ENCODE data around the gene DACT3. TPM values are rescaled to one million over a fixed set of nuclear protein-coding genes. Genes with fewer than 3 reads are reported as not detected.

The DACT3 gene
- total and polyA plus RNA-seq, 2 of the 13 experiments (the other 11 are each of a cell fraction or from before 2014, with no cell fraction given) = 0.04 TPM; not detected in 1

DNA sequence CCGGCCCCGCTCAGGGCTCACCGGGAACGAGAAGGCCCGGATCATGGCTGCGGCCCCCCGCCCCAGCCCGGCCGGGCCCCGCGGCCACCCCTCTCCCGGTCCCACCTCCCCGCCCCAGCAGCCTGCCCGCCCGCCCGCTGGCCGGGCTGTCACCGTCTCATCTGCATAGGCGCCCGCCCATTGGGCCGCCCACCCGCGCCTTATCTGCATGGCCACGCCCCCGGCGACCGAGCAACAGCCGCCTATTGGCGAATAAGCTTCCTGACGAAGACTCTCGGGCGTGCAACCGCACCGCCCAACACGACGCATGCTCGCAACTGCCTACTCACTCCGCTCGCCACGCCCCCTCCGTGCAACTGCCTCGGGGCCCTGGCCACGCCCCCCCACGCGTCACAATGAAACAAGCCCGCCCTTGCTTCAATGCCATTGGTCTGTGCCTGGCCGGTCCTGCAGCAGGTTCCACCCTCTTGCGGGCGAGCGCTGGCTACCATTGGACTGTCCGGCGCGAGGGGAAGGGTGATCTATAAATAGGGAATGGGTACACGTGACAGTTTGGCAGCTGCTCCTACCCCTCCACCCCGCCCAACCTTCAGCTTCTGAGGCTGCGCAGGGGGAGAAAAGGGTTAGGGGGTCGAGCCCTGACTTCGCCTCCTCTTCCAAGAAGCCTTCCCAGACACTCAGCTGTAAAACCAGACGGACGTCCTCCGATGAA is at the start of gene DACT3 (continued):
- TF ChIP-seq, protein P1, sequence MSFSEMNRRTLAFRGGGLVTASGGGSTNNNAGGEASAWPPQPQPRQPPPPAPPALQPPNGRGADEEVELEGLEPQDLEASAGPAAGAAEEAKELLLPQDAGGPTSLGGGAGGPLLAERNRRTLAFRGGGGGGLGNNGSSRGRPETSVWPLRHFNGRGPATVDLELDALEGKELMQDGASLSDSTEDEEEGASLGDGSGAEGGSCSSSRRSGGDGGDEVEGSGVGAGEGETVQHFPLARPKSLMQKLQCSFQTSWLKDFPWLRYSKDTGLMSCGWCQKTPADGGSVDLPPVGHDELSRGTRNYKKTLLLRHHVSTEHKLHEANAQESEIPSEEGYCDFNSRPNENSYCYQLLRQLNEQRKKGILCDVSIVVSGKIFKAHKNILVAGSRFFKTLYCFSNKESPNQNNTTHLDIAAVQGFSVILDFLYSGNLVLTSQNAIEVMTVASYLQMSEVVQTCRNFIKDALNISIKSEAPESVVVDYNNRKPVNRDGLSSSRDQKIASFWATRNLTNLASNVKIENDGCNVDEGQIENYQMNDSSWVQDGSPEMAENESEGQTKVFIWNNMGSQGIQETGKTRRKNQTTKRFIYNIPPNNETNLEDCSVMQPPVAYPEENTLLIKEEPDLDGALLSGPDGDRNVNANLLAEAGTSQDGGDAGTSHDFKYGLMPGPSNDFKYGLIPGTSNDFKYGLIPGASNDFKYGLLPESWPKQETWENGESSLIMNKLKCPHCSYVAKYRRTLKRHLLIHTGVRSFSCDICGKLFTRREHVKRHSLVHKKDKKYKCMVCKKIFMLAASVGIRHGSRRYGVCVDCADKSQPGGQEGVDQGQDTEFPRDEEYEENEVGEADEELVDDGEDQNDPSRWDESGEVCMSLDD (CRISPR knock-in tag; IDR thresholded peaks at IDR 0.05; ENCODE audit: borderline replicate concordance) = no peak
- TF ChIP-seq ZNF878 (CRISPR knock-in tag; IDR thresholded peaks at IDR 0.05) = no peak
- TF ChIP-seq ZNF101 (CRISPR knock-in tag; IDR thresholded peaks at IDR 0.05; ENCODE audit: borderline replicate concordance, low read depth) = no peak
- TF ChIP-seq, protein P2, sequence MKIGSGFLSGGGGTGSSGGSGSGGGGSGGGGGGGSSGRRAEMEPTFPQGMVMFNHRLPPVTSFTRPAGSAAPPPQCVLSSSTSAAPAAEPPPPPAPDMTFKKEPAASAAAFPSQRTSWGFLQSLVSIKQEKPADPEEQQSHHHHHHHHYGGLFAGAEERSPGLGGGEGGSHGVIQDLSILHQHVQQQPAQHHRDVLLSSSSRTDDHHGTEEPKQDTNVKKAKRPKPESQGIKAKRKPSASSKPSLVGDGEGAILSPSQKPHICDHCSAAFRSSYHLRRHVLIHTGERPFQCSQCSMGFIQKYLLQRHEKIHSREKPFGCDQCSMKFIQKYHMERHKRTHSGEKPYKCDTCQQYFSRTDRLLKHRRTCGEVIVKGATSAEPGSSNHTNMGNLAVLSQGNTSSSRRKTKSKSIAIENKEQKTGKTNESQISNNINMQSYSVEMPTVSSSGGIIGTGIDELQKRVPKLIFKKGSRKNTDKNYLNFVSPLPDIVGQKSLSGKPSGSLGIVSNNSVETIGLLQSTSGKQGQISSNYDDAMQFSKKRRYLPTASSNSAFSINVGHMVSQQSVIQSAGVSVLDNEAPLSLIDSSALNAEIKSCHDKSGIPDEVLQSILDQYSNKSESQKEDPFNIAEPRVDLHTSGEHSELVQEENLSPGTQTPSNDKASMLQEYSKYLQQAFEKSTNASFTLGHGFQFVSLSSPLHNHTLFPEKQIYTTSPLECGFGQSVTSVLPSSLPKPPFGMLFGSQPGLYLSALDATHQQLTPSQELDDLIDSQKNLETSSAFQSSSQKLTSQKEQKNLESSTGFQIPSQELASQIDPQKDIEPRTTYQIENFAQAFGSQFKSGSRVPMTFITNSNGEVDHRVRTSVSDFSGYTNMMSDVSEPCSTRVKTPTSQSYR (CRISPR knock-in tag; IDR thresholded peaks at IDR 0.05; ENCODE audit: borderline replicate concordance) = no peak
- no peak for TF ChIP-seq HMG20B (CRISPR knock-in tag; conservative IDR thresholded peaks at IDR 0.05)
- TF ChIP-seq, protein P3, sequence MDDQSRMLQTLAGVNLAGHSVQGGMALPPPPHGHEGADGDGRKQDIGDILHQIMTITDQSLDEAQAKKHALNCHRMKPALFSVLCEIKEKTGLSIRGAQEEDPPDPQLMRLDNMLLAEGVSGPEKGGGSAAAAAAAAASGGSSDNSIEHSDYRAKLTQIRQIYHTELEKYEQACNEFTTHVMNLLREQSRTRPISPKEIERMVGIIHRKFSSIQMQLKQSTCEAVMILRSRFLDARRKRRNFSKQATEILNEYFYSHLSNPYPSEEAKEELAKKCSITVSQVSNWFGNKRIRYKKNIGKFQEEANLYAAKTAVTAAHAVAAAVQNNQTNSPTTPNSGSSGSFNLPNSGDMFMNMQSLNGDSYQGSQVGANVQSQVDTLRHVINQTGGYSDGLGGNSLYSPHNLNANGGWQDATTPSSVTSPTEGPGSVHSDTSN (CRISPR knock-in tag; IDR thresholded peaks at IDR 0.05; ENCODE audit: borderline replicate concordance) = no peak
- TF ChIP-seq SRY (CRISPR knock-in tag; IDR thresholded peaks at IDR 0.05) = no peak
- TF ChIP-seq FOXJ3 (CRISPR knock-in tag; IDR thresholded peaks at IDR 0.05; ENCODE audit: borderline replicate concordance) = no peak
- no peak for TF ChIP-seq HNRNPL (IDR thresholded peaks at IDR 0.05; ENCODE audit: low read depth, low read length)
- TF ChIP-seq KDM4B (CRISPR knock-in tag; IDR thresholded peaks at IDR 0.05) = no peak
- no peak for TF ChIP-seq EZH2 (conservative IDR thresholded peaks at IDR 0.05; ENCODE audit: low read depth, low read length)
- no peak for TF ChIP-seq ZNF567 (CRISPR knock-in tag; IDR thresholded peaks at IDR 0.05; ENCODE audit: borderline replicate concordance)
- no peak for TF ChIP-seq ELF3 (CRISPR knock-in tag; IDR thresholded peaks at IDR 0.05)
- TF ChIP-seq ZNF282 (IDR thresholded peaks at IDR 0.05; ENCODE audit: partially characterized antibody) = no peak
- TF ChIP-seq PHF5A (CRISPR knock-in tag; IDR thresholded peaks at IDR 0.05; ENCODE audit: low read depth, unreplicated experiment) = no peak
- TF ChIP-seq, protein P4, sequence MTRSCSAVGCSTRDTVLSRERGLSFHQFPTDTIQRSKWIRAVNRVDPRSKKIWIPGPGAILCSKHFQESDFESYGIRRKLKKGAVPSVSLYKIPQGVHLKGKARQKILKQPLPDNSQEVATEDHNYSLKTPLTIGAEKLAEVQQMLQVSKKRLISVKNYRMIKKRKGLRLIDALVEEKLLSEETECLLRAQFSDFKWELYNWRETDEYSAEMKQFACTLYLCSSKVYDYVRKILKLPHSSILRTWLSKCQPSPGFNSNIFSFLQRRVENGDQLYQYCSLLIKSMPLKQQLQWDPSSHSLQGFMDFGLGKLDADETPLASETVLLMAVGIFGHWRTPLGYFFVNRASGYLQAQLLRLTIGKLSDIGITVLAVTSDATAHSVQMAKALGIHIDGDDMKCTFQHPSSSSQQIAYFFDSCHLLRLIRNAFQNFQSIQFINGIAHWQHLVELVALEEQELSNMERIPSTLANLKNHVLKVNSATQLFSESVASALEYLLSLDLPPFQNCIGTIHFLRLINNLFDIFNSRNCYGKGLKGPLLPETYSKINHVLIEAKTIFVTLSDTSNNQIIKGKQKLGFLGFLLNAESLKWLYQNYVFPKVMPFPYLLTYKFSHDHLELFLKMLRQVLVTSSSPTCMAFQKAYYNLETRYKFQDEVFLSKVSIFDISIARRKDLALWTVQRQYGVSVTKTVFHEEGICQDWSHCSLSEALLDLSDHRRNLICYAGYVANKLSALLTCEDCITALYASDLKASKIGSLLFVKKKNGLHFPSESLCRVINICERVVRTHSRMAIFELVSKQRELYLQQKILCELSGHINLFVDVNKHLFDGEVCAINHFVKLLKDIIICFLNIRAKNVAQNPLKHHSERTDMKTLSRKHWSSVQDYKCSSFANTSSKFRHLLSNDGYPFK (CRISPR knock-in tag; IDR thresholded peaks at IDR 0.05; ENCODE audit: borderline replicate concordance) = no peak

Data from HepG2 (cell line).